HG03521 (cell line): ENCODE measurements around the gene PLA2G2E.
"Not testable (repeated sequence)": the region's sequence is repeated elsewhere in the genome, so short reads cannot be mapped to it uniquely, and the experiment has no call there.

Experiments
- ATAC-seq: cut with Tn5 transposase; IDR thresholded peaks from one replicate; pipeline ENCODE4 v1.9.1; 2021; ENCODE audit warnings: mild to moderate bottlenecking, moderate library complexity; ENCODE audit not compliant: unreplicated experiment

The PLA2G2E gene

DNA sequence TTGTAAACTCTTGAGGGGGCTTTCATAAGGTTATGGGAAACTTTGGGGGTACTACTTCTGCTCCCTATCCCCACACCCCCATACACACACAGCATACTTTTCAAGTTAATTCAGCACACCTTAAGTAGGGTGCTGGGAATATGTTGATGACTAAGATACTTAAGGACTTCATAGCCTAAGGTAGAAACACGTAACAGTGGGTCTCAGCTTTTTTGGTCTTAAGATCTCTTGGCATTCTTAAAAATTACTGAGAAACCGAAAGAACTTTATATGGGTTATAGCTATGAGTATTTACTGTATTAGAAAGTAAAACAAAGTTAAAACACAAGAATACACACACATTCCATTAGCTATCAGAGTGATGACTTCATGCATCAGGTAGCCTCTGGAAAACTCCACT lies 39.1 kb downstream of the PLA2G2E start:
- no peak for ATAC-seq

- peak; percentile 89 for ATAC-seq
Observed at GRCh38 chr1:19882111-19883071, 41.0 kb downstream of the PLA2G2E start, which contains the start of gene OTUD3. TSS of gene OTUD3 (plus strand) at chr1:19882395. CDS start at chr1:19882514, 119 bp downstream.

- ATAC-seq, result not testable (repeated sequence)
Observed at GRCh38 chr1:19880841-19881240, 42.6 kb downstream of the PLA2G2E start.

DNA sequence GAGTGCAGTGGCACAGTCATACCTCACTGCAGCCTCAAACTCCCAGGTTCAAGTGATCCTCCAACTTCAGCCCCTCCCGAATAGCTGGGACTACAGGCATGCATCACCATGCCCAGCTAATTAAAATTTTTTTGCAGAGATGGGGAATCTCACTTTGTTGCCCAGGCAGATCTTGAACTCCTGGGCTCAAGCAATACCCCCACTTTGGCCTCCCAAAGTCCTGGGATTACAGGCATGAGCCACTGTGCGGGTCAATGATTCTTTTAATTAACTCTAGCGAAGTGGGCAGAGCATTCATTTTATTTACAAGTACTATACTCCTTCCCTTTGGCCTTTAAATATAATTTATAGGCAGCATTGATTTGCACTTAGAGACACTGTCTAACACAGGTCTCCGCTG lies 43.8 kb downstream of the PLA2G2E start:
- ATAC-seq, result no peak

DNA sequence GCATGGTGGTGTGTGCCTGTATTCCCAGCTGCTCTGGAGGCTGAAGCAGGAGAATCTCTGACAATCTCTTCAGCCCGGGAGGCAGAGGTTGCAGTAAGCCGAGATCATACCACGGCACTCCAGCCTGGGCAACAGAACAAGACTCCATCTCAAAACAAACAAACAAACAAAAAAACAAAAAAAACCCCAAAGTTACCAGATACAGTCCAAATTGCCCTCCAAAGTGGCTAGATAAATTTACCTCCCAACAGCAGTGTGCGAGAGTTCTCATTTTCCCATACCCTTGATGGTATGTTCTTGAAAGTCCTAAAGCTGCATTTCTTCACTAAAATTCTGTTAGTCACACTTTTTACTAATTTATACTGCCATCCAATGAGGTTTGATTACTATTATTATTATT lies 44.2 kb downstream of the PLA2G2E start:
- ATAC-seq, result no peak

GRCh38 chr1:19878637-19878985 lies 44.8 kb downstream of the PLA2G2E start:
- no peak for ATAC-seq

DNA sequence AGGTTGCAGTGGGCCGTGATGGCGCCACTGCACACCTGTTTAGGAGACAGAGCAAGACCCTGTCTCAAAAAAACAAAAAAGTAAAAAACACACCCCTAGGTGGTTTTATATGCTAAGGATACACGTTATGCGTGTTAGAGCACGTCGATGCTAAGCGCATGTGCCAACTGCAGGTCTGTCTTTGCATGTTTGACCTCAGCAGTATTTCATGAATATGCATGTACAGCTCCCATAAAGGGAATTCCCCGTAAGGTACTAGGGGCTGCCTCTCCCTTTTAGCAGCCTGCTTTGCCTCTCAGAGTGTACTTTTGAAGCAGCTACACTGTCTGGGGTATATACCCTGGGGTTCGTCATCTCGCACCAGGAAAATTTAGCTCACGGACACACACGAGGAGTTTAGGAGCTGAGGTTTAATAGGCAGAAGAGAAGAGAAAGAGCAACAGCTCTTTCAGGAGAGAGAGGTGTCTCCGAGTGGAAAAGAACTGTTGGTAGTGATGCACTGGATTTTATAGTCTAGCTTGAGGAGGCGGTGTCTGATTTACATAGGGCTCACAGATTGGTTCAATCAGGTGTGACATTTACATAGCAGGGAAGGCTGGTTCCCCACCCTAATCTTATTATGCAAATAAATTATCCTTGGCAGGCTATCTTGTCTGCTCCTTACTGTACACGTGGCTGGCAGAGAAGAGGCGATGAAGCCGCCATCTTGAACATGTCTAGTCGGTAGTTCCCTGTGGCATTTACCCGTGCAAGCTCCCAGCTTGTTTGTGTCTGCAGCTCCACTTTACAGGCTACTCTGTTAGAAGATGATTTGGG lies 45.4 kb downstream of the PLA2G2E start:
- ATAC-seq, result no peak

DNA sequence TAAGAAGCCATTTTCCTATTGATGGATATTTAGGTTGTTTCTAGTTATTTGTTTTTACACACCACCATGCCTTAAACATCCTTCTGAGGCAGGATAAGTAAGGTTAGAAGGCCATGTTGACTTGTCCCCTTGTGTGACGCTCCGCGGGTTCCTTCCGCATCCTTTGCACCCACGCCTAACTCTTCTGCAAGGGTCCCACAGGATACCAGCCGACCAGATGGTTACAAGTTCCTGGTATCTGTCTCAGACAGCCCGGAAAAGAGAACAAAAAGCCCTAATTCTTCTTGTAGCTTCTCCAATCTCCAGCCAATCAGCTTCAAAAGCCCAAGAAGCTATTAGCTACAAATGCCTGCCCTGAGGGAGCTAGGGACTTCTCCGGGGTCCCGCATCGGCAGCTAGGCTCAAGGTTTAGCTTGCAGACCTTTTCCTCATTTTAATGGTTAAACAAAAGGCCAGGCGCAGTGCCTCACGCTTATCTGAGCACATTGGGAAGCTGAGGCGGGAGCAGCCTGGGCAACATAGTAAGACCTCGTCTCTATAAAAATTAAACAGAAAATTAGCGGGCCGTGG lies 46.2 kb downstream of the PLA2G2E start:
- no peak for ATAC-seq

DNA sequence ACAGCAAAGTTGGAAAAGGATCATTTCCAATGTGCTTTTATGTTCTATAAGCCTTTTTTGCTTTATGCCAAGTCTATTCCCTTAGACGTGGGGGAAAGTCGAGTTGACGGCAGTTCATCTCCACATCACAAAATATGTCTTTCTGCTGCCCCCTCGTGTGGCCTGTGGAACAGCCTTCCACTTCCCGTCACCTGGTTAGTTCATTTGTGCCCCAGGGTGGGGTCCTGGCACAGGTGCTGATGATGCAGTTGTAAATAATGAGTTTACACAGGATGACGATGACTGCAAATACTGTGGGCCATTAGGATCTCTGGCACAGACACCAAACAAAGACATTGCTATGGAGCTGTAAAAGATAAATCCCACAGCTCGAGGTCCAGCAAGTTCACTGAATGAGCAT lies 51.2 kb downstream of the PLA2G2E start:
- no peak for ATAC-seq
